AG04450 (cell line): ENCODE data around the gene TNNT2. TPM values are rescaled to one million over a fixed set of nuclear protein-coding genes. Genes with fewer than 3 reads are reported as not detected.

ENCODE experiments used
- CTCF ChIA-PET: fragments of 300-600, 350-600 bp; formaldehyde crosslinking; extraction: SDS; loops from one replicate; lab custom pipeline; 2022; ENCODE audit warnings: antibody characterized with exemption, inconsistent platforms; lab: Charles Lee
- POLR2A ChIA-PET: fragments of 350-600 bp; formaldehyde crosslinking; extraction: SDS; loops from one replicate; lab custom pipeline; 2021; ENCODE audit warnings: antibody characterized with exemption, inconsistent platforms; lab: Yijun Ruan, JAX
- DNase-seq: peaks from one replicate; pipeline ENCODE4 v3.0.0-alpha.2; 2011; ENCODE audit warnings: low read depth, low spot score
- H3K27ac ChIP-seq: one replicate; pipeline ENCODE4 v1.5.1; 2012; ENCODE audit warnings: low read depth, low read length, control low read depth
- H3K27me3 ChIP-seq: one replicate; pipeline ENCODE4 v1.6.0; 2012; ENCODE audit warnings: low read length; ENCODE audit not compliant: control insufficient read depth, insufficient read depth
- H3K4me3 ChIP-seq: 2 replicates; pipeline ENCODE4 v1.5.1; 2011; ENCODE audit warnings: mild to moderate bottlenecking, low read depth, low read length, control low read depth
- H3K9me3 ChIP-seq: 2 replicates; pipeline ENCODE4 v1.5.1; 2012; ENCODE audit warnings: low read length; ENCODE audit not compliant: control insufficient read depth, insufficient read depth
- CTCF ChIP-seq: IDR thresholded peaks from 2 replicates; pipeline ENCODE4 v1.5.1; 2011; ENCODE audit warnings: low read depth, low read length, control low read depth, inconsistent platforms
- polyA plus RNA-seq: library from polyadenylated mRNA; depleted of rRNA; stranded (reverse); fragments of >200 nt; gene quantifications from 2 replicates; pipeline ENCODE4 v1.2.3, GENCODE V29; 2011

The TNNT2 gene
- polyA plus RNA-seq, 1 experiment, result 2.3 TPM

- TF ChIP-seq CTCF, result no peak
- CTCF ChIA-PET, result interaction anchor here (0.9 to 1.2 kb wide), 2 partner anchors 9 to 16 kb away, joined by 4 to 6 read pairs; no protein-coding TSS in a partner anchor
These were observed 42.5 kb upstream of the TNNT2 start for GRCh38 chr1:201419746-201420607.

GRCh38 chr1:201419256-201419655 is 41.8 kb upstream of the TNNT2 start:
- Histone ChIP-seq H3K27ac (no peak overlapping the region), H3K27me3 (peaks cover 50% of the 10 kb centered on the region), H3K9me3 (peaks cover 14% of the 10 kb centered on the region), H3K4me3 (no peak overlapping the region)
- CTCF ChIA-PET, result interaction anchor here (0.9 kb wide), 1 partner anchor 16 kb away, joined by 6 read pairs; no protein-coding TSS in a partner anchor
- DNase-seq, result no peak
- POLR2A ChIA-PET, result no interaction called here
- no peak for TF ChIP-seq CTCF

More at GRCh38 chr1:201419746-201420607, 42.5 kb upstream of the TNNT2 start:
- Histone ChIP-seq H3K27me3 (peaks cover 50% of the 10 kb centered on the region), H3K27ac (no peak overlapping the region), H3K4me3 (no peak overlapping the region), H3K9me3 (peaks cover 16% of the 10 kb centered on the region)
- POLR2A ChIA-PET, result no interaction called here
- no peak for DNase-seq

- CTCF ChIA-PET, result interaction anchor here (0.6 to 1.6 kb wide), 6 partner anchors 9 to 94 kb away, joined by 5 to 12 read pairs (median 6); no protein-coding TSS in a partner anchor
- DNase-seq, result no peak
- no peak for TF ChIP-seq CTCF
- H3K27me3 ChIP-seq, result peaks cover 50% of the 10 kb centered on the region
- peaks cover 14% of the 10 kb centered on the region for H3K9me3 ChIP-seq
- no peak overlapping the region for H3K4me3 ChIP-seq
- POLR2A ChIA-PET, result interaction anchor here (0.6 kb wide), 1 partner anchor 62 kb away, joined by 4 read pairs; no protein-coding TSS in a partner anchor
- H3K27ac ChIP-seq, result no peak overlapping the region
These were observed 41.0 kb upstream of the TNNT2 start for GRCh38 chr1:201418461-201418860.

GRCh38 chr1:201414051-201414738 is 36.7 kb upstream of the TNNT2 start:
- CTCF ChIA-PET, result interaction anchor here (1.2 kb wide), 1 partner anchor 160 kb away, joined by 3 read pairs; no protein-coding TSS in a partner anchor
- DNase-seq, result no peak
- Histone ChIP-seq H3K27me3 (peaks cover 57% of the 10 kb centered on the region), H3K9me3 (peaks cover 14% of the 10 kb centered on the region), H3K4me3 (no peak overlapping the region), H3K27ac (no peak overlapping the region)
- no peak for TF ChIP-seq CTCF
- POLR2A ChIA-PET, result interaction anchor here (0.6 kb wide), 1 partner anchor 38 kb away, joined by 3 read pairs; no protein-coding TSS in a partner anchor
